ENCODE results near the gene UMODL1. TPM values are rescaled to one million over a fixed set of nuclear protein-coding genes. Genes with fewer than 3 reads are reported as not detected.
A peak's percentile ranks its signal among the peaks of the same experiment; 100 is the strongest.

Gene UMODL1
- total and polyA plus RNA-seq, 2 of the 13 experiments (the other 11 are each of a cell fraction or from before 2014, with no cell fraction given): not detected

GRCh38 chr21:42120101-42120902 is 49.2 kb downstream of the UMODL1 start:
- H3K9me3 ChIP-seq (ENCODE audit: low read length): no peaks in the 10 kb centered on the region
- intact Hi-C loops (cut with micrococcal nuclease; ENCODE audit: unreplicated experiment): no loop called here
- no peak overlapping the region for H3K4me3 ChIP-seq (replicated peaks in 1 of 3; ENCODE audit: insufficient read depth in 1 of 3, low read depth in 2 of 3, low read length in 3 of 3)
- H3K79me2 ChIP-seq (ENCODE audit: insufficient read depth, low read length): no peaks in the 10 kb centered on the region
- H3K27ac ChIP-seq (ENCODE audit: extremely low read length, insufficient read depth, low read length): no peak overlapping the region
- in situ Hi-C loops (cut with HindIII; ENCODE audit: extremely low pct_ligation_motif_present, low pct_unique_long_range_greater_than_20kb): loop anchor here (25.0 kb wide), 1 partner anchor 508 kb away; no protein-coding TSS in a partner anchor
- POLR2A ChIA-PET: no interaction called here
- ATAC-seq (peak; percentile 51), DNase-seq (ENCODE audit: low spot score) (peak; percentile 83), FAIRE-seq (no peak)
- CTCF ChIA-PET (ENCODE audit: low intra/inter-chr PET ratio, low total read pairs): no interaction called here
- H3K4me2 ChIP-seq (ENCODE audit: low read depth, low read length): peak overlapping the region; percentile 34; the same call in 1 of the 2 replicates
- no peaks in the 10 kb centered on the region for H4K20me1 ChIP-seq (ENCODE audit: insufficient read depth, low read length)
- BruUV-seq (replicated peaks): no TSS peak
- 10% methylated on average over 10 of the region's 11 CpGs for WGBS (ENCODE audit: low lambda C conversion rate)
- H3K27me3 ChIP-seq (ENCODE audit: control insufficient read depth in 1 of 2, insufficient read depth in 2 of 2, low read length in 2 of 2): peaks cover 0 to 27% of the 10 kb centered on the region in 2 experiments; a peak in 2 of 5 replicates
- no peak overlapping the region for H2AFZ ChIP-seq (ENCODE audit: low read length)
- H3K9ac ChIP-seq (ENCODE audit: insufficient read depth, low read depth, low read length): no peak overlapping the region
- peaks cover 63% of the 10 kb centered on the region for H3K4me1 ChIP-seq (ENCODE audit: insufficient read depth, low read length)
- H3K36me3 ChIP-seq (replicated peaks in 1 of 2; ENCODE audit: control insufficient read depth in 1 of 2, insufficient read depth in 2 of 2, low read length in 2 of 2): no peaks in the 10 kb centered on the region
- TF ChIP-seq DBP (CRISPR knock-in tag; IDR thresholded peaks at IDR 0.05; ENCODE audit: not compliant biosample characterization) (no peak), SNAPC4 (CRISPR knock-in tag; IDR thresholded peaks at IDR 0.05) (no peak), EP300 (IDR thresholded peaks at IDR 0.05; ENCODE audit: low read depth in 2 of 2, low read length in 2 of 2) (peak in 1 of 2 experiments; percentile 36; a peak in 2 of 4 replicates), EP300 (CRISPR knock-in tag; IDR thresholded peaks at IDR 0.05; ENCODE audit: borderline replicate concordance) (no peak; the same call in 1 of the 2 replicates), ZBTB43 (CRISPR knock-in tag; conservative IDR thresholded peaks at IDR 0.05) (peak; percentile 71; the same call in 1 of the 2 replicates), FOXP4 (CRISPR knock-in tag; IDR thresholded peaks at IDR 0.05) (peak; percentile 31; the same call in 1 of the 2 replicates), TSC22D2 (CRISPR knock-in tag; IDR thresholded peaks at IDR 0.05; ENCODE audit: borderline replicate concordance) (no peak), FOSL2 (CRISPR knock-in tag; IDR thresholded peaks at IDR 0.05) (peak; percentile 76), ZNF253 (CRISPR knock-in tag; IDR thresholded peaks at IDR 0.05; ENCODE audit: borderline replicate concordance) (no peak), HMG20A (CRISPR knock-in tag; IDR thresholded peaks at IDR 0.05; ENCODE audit: borderline replicate concordance) (peak; percentile 46; the same call in 1 of the 2 replicates), HMG20B (CRISPR knock-in tag; conservative IDR thresholded peaks at IDR 0.05) (0 out of 2 replicates have a peak, but pooled peaks have one; percentile 21), SOX5 (CRISPR knock-in tag; IDR thresholded peaks at IDR 0.05; ENCODE audit: borderline replicate concordance) (peak; percentile 32; the same call in 1 of the 2 replicates), LCORL (IDR thresholded peaks at IDR 0.05) (no peak), LCORL (CRISPR knock-in tag; IDR thresholded peaks at IDR 0.05) (no peak)
